ENCODE data around the gene CHD6.

The CHD6 gene

GRCh38 chr20:41392871-41393704, 225.1 kb downstream of the CHD6 start:
- no peak for TF ChIP-seq CTCF (conservative IDR thresholded peaks at IDR 0.05)
- 0 out of 2 replicates have a peak, but pooled peaks have one; percentile 21 for TF ChIP-seq ZFX (IDR thresholded peaks at IDR 0.05)
- peak overlapping the region; percentile 38 for H3K27ac ChIP-seq

GRCh38 chr20:41392295-41392694, 225.9 kb downstream of the CHD6 start:
- no peak overlapping the region for H3K27ac ChIP-seq
- no peak for TF ChIP-seq ZFX (IDR thresholded peaks at IDR 0.05)
- TF ChIP-seq CTCF (conservative IDR thresholded peaks at IDR 0.05): no peak

GRCh38 chr20:41391587-41392001, 226.6 kb downstream of the CHD6 start:
- no peak for TF ChIP-seq CTCF (conservative IDR thresholded peaks at IDR 0.05)
- TF ChIP-seq ZFX (IDR thresholded peaks at IDR 0.05): no peak
- H3K27ac ChIP-seq: no peak overlapping the region

- no peak overlapping the region for H3K27ac ChIP-seq
- no peak for TF ChIP-seq ZFX (IDR thresholded peaks at IDR 0.05)
- TF ChIP-seq CTCF (conservative IDR thresholded peaks at IDR 0.05): no peak
Observed at GRCh38 chr20:41390889-41391288, 227.3 kb downstream of the CHD6 start.

GRCh38 chr20:41387444-41387851, 230.7 kb downstream of the CHD6 start:
- TF ChIP-seq ZFX (IDR thresholded peaks at IDR 0.05): no peak
- TF ChIP-seq CTCF (conservative IDR thresholded peaks at IDR 0.05): no peak
- H3K27ac ChIP-seq: no peak overlapping the region

GRCh38 chr20:41386502-41387427, 231.4 kb downstream of the CHD6 start:
- H3K27ac ChIP-seq: no peak overlapping the region
- TF ChIP-seq CTCF (conservative IDR thresholded peaks at IDR 0.05) (no peak), ZFX (IDR thresholded peaks at IDR 0.05) (no peak)

All from C4-2B (cell line).